ENCODE results near the gene DGKH.
"Not testable (repeated sequence)": the region's sequence is repeated elsewhere in the genome, so short reads cannot be mapped to it uniquely, and the experiment has no call there.

Gene DGKH

GRCh38 chr13:42065414-42065813, 17.0 kb downstream of the DGKH start:
- no peak for TF ChIP-seq CTCF (IDR thresholded peaks at IDR 0.05)
- no peaks in the 10 kb centered on the region for H3K9me3 ChIP-seq

GRCh38 chr13:42066542-42066941, 18.1 kb downstream of the DGKH start:
- no peak overlapping the region for H3K27ac ChIP-seq
- no peak overlapping the region for H3K4me3 ChIP-seq
- H3K36me3 ChIP-seq: peaks cover 0 to 12% (median 5%) of the 10 kb centered on the region in 3 donors
- DNase-seq: no peak
- H3K27me3 ChIP-seq: no peaks in the 10 kb centered on the region
- no peak for TF ChIP-seq CTCF (IDR thresholded peaks at IDR 0.05)
- no peaks in the 10 kb centered on the region for H3K9me3 ChIP-seq
- intact Hi-C loops (cut with DNase I; ENCODE audit: low total_unique reads): no loop called here
- no peaks in the 10 kb centered on the region for H3K4me1 ChIP-seq

More at GRCh38 chr13:42065414-42065813, 17.0 kb downstream of the DGKH start:
- H3K4me3 ChIP-seq: no peak overlapping the region
- no peak overlapping the region for H3K27ac ChIP-seq
- no peaks in the 10 kb centered on the region for H3K4me1 ChIP-seq
- DNase-seq: no peak
- H3K27me3 ChIP-seq: no peaks in the 10 kb centered on the region
- H3K36me3 ChIP-seq: peaks cover 0 to 12% (median 5%) of the 10 kb centered on the region in 3 donors
- intact Hi-C loops (cut with DNase I; ENCODE audit: low total_unique reads): no loop called here

GRCh38 chr13:42068886-42069285, 20.4 kb downstream of the DGKH start:
- Histone ChIP-seq H3K4me1 (no peaks in the 10 kb centered on the region), H3K27me3 (no peaks in the 10 kb centered on the region), H3K27ac (no peak overlapping the region), H3K9me3 (no peaks in the 10 kb centered on the region), H3K36me3 (peaks cover 0 to 12% (median 5%) of the 10 kb centered on the region in 3 donors), H3K4me3 (no peak overlapping the region)
- intact Hi-C loops (cut with DNase I; ENCODE audit: low total_unique reads): no loop called here
- DNase-seq: peak in 1 of 2 donors; percentile 24
- no peak for TF ChIP-seq CTCF (IDR thresholded peaks at IDR 0.05)

- H3K9me3 ChIP-seq; H3K27ac ChIP-seq; H3K4me3 ChIP-seq; intact Hi-C loops (cut with DNase I; ENCODE audit: low total_unique reads); H3K27me3 ChIP-seq; H3K4me1 ChIP-seq; DNase-seq: not testable (repeated sequence)
- peaks cover 0 to 12% (median 5%) of the 10 kb centered on the region in 3 donors for H3K36me3 ChIP-seq
These were observed 22.2 kb downstream of the DGKH start for GRCh38 chr13:42070599-42070998.

- H3K9me3 ChIP-seq; DNase-seq; H3K4me1 ChIP-seq; H3K4me3 ChIP-seq; H3K27ac ChIP-seq; intact Hi-C loops (cut with DNase I; ENCODE audit: low total_unique reads); H3K27me3 ChIP-seq; H3K36me3 ChIP-seq: not testable (repeated sequence)
These were observed 22.7 kb downstream of the DGKH start for GRCh38 chr13:42071179-42071578.

GRCh38 chr13:42071672-42072419, 23.4 kb downstream of the DGKH start:
- TF ChIP-seq CTCF (IDR thresholded peaks at IDR 0.05): no peak
- DNase-seq: no peak
- H3K36me3 ChIP-seq: peaks cover 0 to 4% (median 0%) of the 10 kb centered on the region in 3 donors
- intact Hi-C loops (cut with DNase I; ENCODE audit: low total_unique reads): no loop called here
- H3K27me3 ChIP-seq: no peaks in the 10 kb centered on the region
- peaks cover 0 to 11% (median 0%) of the 10 kb centered on the region in 4 donors for H3K4me1 ChIP-seq
- H3K4me3 ChIP-seq: no peak overlapping the region
- H3K27ac ChIP-seq: no peak overlapping the region
- H3K9me3 ChIP-seq: no peaks in the 10 kb centered on the region

Data from tibial artery (tissue), 4 donors.